Urinary bladder (tissue), 4 donors: Measurements from ENCODE around the gene ICAM5. TPM values are rescaled to one million over a fixed set of nuclear protein-coding genes. Genes with fewer than 3 reads are reported as not detected.
A peak's percentile ranks its signal among the peaks of the same experiment; 100 is the strongest.
"Not testable (repeated sequence)": the region's sequence is repeated elsewhere in the genome, so short reads cannot be mapped to it uniquely, and the experiment has no call there.

Source experiments
- DNase-seq: peaks from one replicate; pipeline ENCODE4 v3.0.0-alpha.2; 2015; ENCODE audit errors: extremely low spot score
- H3K27ac ChIP-seq: one replicate; pipeline ENCODE4 v1.5.1; 2013; ENCODE audit warnings: low read depth, mild to moderate bottlenecking, moderate library complexity
- H3K36me3 ChIP-seq: one replicate; pipeline ENCODE4 v1.6.1; 2013; ENCODE audit warnings: mild to moderate bottlenecking, moderate library complexity; ENCODE audit not compliant: insufficient read depth
- H3K4me1 ChIP-seq: one replicate; pipeline ENCODE4 v1.6.1; 2013; ENCODE audit warnings: mild to moderate bottlenecking, moderate library complexity; ENCODE audit not compliant: insufficient read depth
- H3K4me3 ChIP-seq: one replicate; pipeline ENCODE4 v1.5.1; 2013; ENCODE audit warnings: low read depth, low read length
- WGBS: extraction: QIAGEN DNeasy Blood & Tissue Kit; methylation state at CpG from one replicate; pipeline ENCODE4 v1.1.7; 2013; 5-methylcytosine and 5-hydroxymethylcytosine counted together
- polyA plus RNA-seq: library from polyadenylated mRNA; stranded (reverse); fragments of 200-250 nt; gene quantifications from one replicate; pipeline ENCODE4 v1.2.3, GENCODE V29; 2013
- total RNA-seq: library from RNA; depleted of rRNA; stranded (reverse); fragments of >200 nt; gene quantifications from one replicate; pipeline ENCODE4 v1.2.3, GENCODE V29; 2014
- donor health status: healthy with polysubstance abuse.
- donor health status: healthy.

ICAM5 gene
- total and polyA plus RNA-seq, 2 donors, result 0.53 to 1.8 TPM

DNA sequence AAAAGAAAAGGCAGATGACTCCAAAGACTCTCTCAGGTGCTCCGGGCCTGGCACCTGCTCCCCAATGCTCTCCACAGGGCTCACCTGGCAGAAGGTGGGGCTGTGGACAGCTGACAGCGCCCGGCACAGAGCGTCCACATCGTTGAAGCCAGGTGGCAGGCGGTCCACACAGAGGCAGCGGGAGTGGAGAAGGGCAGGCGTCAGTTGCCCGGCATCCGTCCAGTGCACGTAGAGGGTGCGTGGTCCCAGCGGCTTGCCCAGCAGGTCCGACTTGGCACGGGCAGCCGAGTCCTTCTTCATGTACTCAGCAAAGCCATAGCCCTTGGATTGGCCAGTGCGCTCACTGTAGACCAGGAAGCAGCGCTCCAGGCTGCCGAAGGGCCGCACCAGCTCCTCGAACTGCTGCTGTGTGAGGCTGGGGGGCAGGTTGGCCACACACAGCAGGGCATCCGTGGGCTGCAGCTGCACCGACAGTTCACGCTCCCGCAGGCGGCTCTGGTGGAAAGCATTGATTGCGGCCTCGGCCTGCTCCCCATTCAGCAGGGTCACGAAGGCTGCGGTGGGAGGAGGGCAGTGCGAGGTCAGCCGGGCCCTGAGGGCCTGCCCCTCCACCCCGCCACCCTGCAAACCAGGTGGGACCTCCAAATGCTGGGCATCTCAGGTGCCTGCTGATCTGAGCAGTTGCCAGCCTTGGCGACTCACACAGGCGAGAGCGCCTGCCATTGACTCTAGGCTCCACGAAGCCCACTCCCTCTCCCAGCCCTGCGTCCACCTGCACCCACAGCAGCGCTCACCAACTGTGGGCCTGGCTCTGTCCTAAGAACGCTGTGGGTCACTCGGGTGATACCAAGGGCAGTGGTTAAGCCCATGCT lies 39.0 kb downstream of the ICAM5 start:
- no peak overlapping the region for H3K27ac ChIP-seq
- H3K4me3 ChIP-seq, result no peak overlapping the region
- H3K36me3 ChIP-seq, result no peaks in the 10 kb centered on the region
- DNase-seq, result no peak
- H3K4me1 ChIP-seq, result no peaks in the 10 kb centered on the region
- WGBS, result 95% methylated on average over 41 of the region's 41 CpGs

DNA sequence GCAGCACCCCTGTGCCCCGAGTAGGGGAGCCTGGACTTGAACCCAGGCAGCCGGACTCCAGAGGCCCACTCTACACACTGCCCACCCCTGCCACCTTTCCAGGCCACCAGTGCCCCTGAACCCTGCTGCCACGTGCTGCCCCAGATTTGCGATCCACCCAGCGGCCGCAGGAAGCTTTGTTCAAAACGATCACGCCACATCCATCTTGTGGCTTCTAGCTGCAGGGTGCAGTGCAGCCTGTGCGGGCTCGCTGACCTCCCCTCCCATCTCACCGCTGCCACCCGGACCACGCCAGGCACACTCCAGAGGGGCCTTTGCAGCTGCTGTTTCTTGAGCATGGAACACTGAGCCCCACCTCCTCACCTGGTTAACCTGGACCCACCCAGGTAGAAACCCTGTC lies 39.8 kb downstream of the ICAM5 start:
- 94% methylated on average over 13 of the region's 13 CpGs for WGBS

DNA sequence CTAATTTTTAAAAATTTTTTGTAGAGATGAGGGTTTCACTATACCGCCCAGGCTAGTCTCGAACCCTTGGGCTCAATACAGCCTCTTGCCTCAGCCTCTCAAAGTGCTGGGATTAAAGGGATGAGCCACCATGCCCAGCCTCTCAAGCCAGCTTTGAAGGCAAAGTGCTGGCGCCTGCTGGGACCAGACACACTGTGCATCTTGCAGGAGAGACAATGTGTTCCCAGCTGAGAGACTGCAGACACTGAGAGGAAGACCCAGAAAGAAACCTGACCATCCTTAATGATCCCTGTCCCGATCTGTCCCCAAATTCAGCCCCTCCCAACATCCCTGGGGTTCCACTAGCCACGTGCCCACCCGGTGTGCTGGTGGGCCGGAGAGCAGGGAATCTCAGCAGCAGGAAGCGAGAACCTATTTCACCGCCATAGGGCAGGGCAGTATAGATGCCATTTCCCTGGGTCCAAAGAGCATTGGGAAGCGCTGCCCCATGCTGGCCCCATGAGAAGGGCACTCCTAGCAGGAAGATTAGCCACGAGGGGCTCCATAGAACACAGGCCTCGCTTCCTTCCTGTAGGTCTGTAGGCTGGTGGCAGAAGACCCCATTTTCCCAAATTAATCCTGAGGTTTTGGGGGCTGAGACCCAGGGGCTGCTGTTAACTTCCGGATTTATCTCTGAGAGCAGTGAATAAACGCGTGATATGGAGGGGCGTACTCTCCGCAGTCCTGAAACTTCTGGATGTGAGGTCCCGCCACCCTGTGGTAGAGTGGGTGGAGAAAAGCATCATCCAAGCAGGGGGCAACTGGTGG lies 42.6 kb downstream of the ICAM5 start:
- 31% methylated on average over 18 of the region's 18 CpGs for WGBS
- H3K4me1 ChIP-seq, result no peaks in the 10 kb centered on the region
- DNase-seq, result no peak
- H3K27ac ChIP-seq, result no peak overlapping the region
- H3K4me3 ChIP-seq, result peak overlapping the region; percentile 67
- H3K36me3 ChIP-seq, result no peaks in the 10 kb centered on the region

More for the DNA sequence above, 39.8 kb downstream of the ICAM5 start:
- H3K36me3 ChIP-seq, result no peaks in the 10 kb centered on the region
- H3K4me1 ChIP-seq, result no peaks in the 10 kb centered on the region
- no peak overlapping the region for H3K4me3 ChIP-seq
- no peak for DNase-seq
- no peak overlapping the region for H3K27ac ChIP-seq

DNA sequence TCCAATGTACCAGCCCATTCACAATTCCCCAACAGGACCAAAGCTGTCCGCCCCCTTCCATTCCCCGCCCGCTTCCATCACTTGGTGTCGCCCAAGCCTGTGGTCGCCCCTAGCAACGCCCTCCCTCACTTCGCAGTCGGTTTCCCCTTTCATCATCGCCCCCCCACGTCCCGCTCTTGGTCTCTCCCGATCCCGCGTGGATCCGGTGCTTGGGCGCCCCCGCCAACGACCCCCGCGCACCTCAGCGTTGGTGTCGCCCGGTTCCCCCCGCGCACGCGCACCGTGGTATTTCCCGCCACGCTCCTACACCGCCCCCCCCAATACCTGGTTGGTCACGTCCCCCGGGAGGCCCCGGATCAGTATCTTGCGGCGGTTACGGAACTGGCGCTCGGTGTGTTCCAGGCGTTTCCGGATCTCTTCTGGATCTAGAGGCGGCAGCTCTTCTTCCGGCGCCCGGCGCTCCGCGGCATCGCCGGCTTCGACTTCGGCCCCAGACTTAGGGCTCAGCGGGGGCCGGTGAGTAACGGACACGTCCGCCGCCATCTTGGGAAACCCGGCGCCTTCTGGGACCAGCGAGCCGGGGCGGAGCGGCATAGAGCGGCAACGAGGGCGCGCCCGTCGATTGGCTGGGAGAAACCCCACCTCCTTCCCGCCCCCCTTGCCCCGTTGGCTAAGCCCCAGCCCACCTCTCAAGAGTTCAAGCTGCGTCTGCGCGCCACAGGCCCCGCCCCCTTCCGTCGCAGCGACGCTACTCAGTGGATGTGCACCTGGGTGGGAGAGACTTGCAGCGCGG lies 43.4 kb downstream of the ICAM5 start, which contains the start of gene RAVER1:
TSS of gene RAVER1 (minus strand) at position 565 of the 793 bp plus-strand sequence. CDS start at position 543, 22 bp downstream.
- peak within 1 kb of the TSS; percentile 82 for H3K27ac ChIP-seq
- H3K4me1 ChIP-seq, result no peaks in the 10 kb centered on the region
- peak; percentile 91 for DNase-seq
- H3K36me3 ChIP-seq, result no peaks in the 10 kb centered on the region
- H3K4me3 ChIP-seq, result peak within 1 kb of the TSS; percentile 67
- under 1% methylated on average over 82 of the region's 82 CpGs for WGBS

DNA sequence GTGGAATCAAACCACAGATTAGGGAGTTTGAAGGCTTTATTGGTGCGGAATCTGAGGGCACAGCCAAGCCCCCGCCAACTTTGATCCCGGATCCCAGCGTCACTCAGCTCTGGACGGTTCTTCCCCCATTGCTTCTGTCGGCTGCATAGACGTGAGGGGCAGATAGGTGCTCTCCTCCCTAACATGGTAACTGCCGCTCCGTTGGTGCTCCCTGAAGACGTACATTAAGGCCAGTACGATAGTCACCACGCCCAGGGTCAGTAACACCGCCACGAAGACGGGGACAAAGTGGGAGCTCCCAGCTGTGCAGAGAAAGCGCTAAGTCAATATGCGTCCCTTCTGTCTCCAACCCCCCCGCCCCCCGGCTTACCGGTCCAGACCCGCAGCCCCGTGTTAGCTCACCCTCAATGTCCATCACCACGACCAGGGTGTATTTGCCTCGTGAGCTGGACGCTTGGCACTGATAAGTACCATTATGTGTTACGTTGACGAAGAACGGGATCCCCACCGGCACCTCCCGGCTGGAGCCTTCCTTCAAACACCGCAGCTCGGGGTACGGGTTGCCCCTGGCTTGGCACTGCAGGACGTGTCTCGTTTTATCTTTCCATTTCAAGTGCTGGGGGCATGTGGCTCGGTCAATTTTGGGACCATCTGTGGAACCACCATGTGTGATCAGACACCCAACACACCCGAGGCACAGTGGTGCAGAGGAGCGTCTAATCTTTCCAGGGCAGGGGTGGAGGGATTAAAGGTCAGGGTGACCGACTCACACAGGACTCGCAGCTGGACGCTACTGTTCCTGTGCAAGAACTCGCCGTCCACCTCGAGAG lies 44.2 kb downstream of the ICAM5 start:
- H3K4me1 ChIP-seq, result no peaks in the 10 kb centered on the region
- no peak overlapping the region for H3K27ac ChIP-seq
- WGBS, result 7% methylated on average over 44 of the region's 44 CpGs
- no peaks in the 10 kb centered on the region for H3K36me3 ChIP-seq
- no peak for DNase-seq
- H3K4me3 ChIP-seq, result peak overlapping the region; percentile 49

DNA sequence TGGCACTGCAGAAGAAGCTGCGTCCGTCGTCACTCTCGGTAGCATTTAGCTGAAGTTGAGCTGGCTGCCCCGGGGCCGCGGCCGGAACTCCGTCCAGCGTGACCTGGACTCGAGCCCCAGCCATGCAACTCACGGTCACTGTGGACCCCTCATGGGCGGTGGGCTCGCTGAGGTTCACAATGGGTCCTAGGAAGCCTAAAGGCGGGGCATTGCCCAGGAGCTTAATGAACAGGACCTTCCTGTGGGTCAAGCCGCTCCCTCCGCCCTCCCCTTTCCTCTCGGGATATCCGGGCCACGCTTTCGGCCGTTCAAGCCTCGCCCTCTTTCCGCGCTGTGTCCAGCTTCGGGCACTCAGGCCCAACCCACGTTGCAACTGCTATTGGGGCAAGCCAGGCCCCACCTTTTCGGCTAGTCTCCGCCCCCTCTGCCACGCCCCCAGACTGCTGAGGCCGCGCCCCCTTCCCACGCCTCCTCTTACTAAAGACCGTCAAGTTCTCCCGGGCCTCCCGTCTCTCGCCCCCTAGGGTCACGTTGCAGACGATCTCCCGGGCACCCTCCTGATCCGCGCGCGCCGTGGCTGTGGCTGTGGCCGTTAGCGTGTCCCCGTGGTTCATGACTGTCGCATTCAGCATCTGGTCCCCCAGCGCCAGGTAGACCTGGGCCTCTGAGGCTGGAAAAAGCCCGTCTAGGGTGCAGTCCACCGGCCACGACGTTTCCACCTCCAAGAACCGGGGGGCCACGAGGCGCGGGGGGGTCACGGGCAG lies 45.0 kb downstream of the ICAM5 start:
- peak; percentile 73 for DNase-seq
- H3K36me3 ChIP-seq, result no peaks in the 10 kb centered on the region
- no peaks in the 10 kb centered on the region for H3K4me1 ChIP-seq
- 12% methylated on average over 59 of the region's 59 CpGs for WGBS
- H3K27ac ChIP-seq, result no peak overlapping the region
- peak overlapping the region; percentile 49 for H3K4me3 ChIP-seq

DNA sequence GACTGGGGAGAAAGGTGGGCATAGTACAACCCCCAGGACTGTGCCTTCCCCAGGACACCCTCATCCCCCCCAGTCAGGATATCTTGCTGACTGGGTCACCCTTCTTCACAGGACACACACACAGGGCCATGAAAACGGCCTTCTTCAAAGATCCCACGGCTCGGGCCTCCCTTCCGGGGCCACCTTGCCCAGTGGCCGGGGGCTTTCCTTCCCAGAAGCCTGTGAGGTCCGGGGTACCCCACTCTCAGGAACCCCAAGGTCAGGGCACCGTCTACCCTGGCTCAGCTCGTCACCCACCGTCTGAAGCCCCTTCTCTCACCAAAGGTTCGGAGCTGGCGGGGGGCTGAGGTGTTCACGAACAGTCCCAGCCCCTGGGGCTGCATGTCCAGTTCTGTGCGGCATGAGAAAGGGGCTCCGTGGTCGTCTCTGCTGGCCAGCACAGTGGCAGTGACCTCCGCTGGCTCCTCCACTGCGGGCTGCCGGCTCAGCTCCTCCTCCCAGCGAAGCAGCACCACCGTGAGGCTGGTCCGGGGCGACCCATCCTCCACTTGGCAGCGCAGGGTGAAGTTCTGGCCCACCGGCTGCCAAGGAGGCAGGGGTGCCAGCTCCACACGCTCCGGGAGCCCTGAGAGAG lies 45.7 kb downstream of the ICAM5 start:
- no peak for DNase-seq
- no peak overlapping the region for H3K4me3 ChIP-seq
- H3K27ac ChIP-seq, result no peak overlapping the region
- no peaks in the 10 kb centered on the region for H3K36me3 ChIP-seq
- WGBS, result 57% methylated on average over 26 of the region's 26 CpGs
- H3K4me1 ChIP-seq, result no peaks in the 10 kb centered on the region

DNA sequence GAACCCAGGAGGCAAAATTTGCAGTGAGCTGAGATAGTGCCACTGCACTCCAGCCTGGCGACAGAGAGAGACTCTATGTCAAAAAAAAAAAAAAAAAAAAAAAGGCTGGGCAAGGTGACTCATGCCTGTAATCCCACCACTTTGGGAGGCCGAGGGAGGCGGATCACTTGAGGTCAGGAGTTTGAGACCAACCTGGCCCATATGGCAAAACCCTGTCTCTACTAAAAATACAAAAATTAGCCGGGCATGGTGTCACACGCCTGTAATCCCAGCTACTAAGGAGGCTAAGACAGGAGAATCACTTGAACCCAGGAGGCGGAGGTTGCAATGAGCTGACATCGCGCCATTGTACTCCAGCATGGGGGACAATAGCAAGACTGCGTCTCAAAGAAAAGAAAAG lies 47.0 kb downstream of the ICAM5 start:
- not testable (repeated sequence) for DNase-seq, H3K4me3 ChIP-seq, H3K27ac ChIP-seq, H3K36me3 ChIP-seq, H3K4me1 ChIP-seq
- 92% methylated on average over 9 of the region's 9 CpGs for WGBS

DNA sequence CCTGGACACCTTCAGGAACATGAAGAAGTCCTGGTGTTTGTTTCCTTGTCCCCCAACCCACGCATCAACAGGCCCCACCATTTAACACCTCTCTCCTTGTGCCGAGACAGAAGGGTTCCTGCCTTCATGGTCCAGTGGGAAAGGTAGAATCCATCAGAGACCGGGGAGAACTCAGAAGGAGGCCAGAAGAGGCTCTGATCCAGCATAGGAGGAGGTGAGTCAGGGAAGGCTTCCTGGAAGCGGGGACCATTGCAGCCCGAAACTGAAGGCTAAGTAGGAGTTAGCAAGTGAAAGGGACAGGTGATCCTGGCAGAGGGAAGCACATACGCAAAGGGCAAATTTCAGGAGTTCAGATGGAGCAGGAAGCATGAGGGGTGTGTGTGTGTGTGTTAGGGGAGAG lies 49.2 kb downstream of the ICAM5 start:
- H3K4me1 ChIP-seq, result no peaks in the 10 kb centered on the region
- no peak for DNase-seq
- H3K36me3 ChIP-seq, result no peaks in the 10 kb centered on the region
- no peak overlapping the region for H3K27ac ChIP-seq
- 78% methylated on average over 6 of the region's 6 CpGs for WGBS
- peak overlapping the region; percentile 1 for H3K4me3 ChIP-seq

DNA sequence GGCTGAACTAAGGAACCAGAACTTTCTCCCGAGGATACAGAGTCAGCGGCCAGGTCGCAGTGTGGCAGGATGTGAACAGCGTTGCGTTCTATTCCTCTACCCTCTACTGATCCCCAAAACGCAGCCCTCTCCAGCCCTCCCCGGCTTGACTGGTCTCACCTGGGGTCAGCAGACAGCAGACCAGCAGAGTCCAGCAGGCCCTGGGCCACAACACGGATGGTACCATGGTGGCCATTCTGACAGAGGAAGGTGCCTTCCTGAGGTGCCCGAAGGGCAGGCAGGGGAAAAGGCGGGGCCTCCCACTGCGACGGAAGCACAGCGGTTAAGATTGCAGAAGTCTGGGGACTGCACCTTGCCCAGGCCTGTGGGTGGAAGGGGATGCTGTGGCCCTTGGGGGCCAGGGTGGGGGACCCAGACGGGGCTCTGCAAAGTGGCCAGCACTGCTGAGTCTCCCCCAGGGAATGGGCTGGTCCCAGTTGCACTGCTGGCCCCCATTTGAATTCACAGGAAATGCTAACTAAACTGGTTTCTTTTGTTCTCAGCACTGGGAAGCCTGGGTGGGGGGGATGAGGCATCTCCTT lies 49.7 kb downstream of the ICAM5 start, which contains the start of gene ICAM3:
TSS of gene ICAM3 (minus strand) at position 245 of the 581 bp plus-strand sequence. CDS start at position 235, 10 bp downstream.
- H3K4me3 ChIP-seq, result peak within 1 kb of the TSS; percentile 1
- H3K4me1 ChIP-seq, result no peaks in the 10 kb centered on the region
- no peak for DNase-seq
- 60% methylated on average over 14 of the region's 14 CpGs for WGBS
- no peaks in the 10 kb centered on the region for H3K36me3 ChIP-seq
- H3K27ac ChIP-seq, result no peak within 1 kb of the TSS

DNA sequence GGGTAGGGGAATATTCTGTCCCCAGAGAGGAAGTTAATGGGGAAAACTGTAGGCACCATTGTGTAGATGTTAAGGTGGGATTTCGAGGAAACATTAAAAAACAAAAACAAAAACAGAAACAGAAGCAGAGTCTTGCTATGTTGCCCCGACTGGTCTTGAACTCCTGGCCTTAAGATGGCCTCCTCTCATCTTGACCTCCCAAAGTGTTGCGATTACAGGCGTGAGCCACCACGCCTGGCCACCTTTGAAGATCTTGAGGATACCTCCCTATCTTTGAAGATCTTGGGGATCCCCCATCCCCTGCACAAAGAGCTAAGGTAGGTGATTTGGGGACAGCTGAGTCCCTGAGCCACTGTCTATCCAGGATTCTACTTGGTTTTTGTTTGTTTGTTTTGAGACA lies 50.2 kb downstream of the ICAM5 start:
- Histone ChIP-seq H3K36me3 (no peaks in the 10 kb centered on the region), H3K4me1 (no peaks in the 10 kb centered on the region), H3K27ac (no peak overlapping the region), H3K4me3 (no peak overlapping the region)
- WGBS, result 94% methylated on average over 5 of the region's 5 CpGs
- no peak for DNase-seq
